ENCODE measurements around the gene ASCC3. TPM values are rescaled to one million over a fixed set of nuclear protein-coding genes. Genes with fewer than 3 reads are reported as not detected.

Gene ASCC3
- total RNA-seq, 4 donors from 2014 or later, result 18.1 to 26.3 (median 22.5) TPM

GRCh38 chr6:100469101-100469859 lies 411.8 kb downstream of the ASCC3 start:
- TF ChIP-seq, protein P1, sequence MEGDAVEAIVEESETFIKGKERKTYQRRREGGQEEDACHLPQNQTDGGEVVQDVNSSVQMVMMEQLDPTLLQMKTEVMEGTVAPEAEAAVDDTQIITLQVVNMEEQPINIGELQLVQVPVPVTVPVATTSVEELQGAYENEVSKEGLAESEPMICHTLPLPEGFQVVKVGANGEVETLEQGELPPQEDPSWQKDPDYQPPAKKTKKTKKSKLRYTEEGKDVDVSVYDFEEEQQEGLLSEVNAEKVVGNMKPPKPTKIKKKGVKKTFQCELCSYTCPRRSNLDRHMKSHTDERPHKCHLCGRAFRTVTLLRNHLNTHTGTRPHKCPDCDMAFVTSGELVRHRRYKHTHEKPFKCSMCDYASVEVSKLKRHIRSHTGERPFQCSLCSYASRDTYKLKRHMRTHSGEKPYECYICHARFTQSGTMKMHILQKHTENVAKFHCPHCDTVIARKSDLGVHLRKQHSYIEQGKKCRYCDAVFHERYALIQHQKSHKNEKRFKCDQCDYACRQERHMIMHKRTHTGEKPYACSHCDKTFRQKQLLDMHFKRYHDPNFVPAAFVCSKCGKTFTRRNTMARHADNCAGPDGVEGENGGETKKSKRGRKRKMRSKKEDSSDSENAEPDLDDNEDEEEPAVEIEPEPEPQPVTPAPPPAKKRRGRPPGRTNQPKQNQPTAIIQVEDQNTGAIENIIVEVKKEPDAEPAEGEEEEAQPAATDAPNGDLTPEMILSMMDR (IDR thresholded peaks at IDR 0.05; ENCODE audit: low read depth), result no peak

GRCh38 chr6:100468016-100468622 lies 413.0 kb downstream of the ASCC3 start:
- TF ChIP-seq, protein P1 (IDR thresholded peaks at IDR 0.05; ENCODE audit: low read depth), result no peak

DNA sequence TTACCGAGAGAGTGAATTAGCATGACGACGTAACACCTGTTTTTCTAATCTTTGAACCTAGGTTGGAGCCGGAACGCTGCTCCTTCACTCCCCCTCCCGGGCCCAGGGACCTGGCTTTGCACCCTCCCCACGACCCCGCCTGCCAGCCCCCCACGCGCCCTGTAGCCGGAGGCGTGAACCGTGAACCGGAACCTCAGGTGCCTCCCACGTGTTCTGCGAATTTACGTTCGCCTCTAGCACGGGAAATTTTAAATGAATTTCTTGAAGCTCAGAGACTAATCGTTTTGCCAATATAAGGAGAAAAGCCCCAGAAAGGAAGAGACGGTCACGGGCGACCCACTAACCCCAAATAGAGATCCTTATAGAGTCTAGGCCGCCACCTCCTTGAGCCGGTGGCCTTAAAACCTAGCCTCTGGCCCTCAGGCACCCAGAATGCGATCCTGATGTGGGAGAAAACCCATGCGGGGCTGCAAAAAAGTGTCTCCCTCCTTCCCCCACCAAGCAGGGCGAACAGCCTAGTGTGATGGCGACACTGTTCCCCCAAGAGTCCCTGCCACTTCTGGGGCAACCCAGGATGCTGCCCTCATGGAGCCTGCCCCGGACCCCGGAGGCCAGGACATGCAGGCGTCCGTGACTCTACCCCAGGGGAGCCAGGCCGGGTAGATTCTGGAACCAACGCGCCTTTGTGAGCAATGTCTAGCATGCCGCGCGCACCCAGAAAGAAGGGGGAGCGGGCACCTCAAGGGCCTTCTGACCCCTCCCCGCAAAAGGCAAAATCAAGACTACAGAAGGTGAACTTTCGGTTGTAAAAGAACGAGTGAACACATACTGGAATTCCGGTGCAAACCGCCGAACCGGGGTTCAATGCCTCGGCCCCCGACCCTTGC lies 413.8 kb downstream of the ASCC3 start:
- TF ChIP-seq, protein P1 (IDR thresholded peaks at IDR 0.05; ENCODE audit: low read depth), result no peak

DNA sequence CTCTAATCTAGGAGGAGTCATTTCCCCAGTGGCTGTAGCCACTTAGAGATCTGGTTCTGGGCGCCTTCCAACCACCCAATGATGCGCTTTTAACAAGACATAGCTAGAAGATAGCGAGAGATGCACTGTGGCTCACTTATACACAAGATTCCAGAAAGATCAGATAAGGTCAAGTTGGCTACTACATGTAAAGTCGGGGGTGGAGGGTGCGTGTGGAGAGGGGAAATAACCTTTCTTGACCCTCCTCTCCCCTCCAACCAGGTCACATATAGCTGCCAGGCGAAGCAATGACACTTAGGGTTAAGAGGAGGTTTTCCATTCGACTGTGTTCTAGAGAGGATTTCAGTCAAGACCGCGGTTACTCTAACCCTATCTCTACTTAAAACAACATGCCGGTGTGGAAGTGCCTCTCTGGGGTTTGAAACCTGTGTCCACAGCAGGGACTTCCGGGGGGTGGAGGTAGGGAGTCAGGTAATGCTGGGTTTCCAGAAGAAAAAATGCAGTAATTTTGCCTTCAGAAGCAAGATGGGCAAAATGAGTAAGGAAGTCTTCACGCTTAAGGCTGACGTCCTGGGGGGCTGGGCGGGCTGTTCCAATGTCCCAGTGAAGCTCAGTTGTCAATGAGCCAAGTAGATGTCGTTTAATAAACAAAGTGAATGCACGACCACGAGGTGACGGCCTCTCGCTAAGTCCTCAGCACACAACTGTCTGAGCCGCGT lies 414.6 kb downstream of the ASCC3 start:
- TF ChIP-seq, protein P1 (IDR thresholded peaks at IDR 0.05; ENCODE audit: low read depth), result no peak

DNA sequence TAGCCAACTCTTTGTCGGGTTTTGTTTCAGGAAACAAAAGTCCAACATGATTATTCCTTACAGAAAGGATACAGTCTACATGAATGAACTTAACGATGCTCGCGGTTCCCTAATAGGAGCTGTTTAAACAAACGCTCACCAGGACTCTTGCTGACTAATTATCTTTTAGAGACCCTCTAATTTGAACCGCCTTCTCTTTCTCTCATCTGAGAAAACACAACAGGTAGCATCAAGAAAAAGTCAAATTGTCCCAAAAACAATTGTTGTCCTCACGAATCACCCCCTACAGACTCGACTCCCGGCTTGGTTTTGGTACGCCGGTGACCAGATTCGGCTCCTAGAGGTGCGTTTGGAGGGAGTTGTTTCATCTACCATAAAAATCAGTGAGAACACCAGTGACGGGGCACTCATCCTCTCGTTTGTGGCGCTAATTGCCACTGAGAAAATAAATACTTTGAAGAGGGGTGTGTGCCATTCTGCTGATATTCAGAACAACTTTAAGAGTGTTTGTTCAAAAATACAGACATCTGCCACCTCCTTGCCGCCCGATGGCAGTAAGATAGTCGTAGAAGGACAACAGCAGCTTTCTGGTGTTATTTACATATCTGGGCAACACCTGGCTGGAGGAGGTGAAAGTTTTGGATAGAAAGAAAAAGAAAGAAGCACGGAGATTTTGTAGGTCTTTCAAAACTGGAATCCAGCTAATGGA lies 415.3 kb downstream of the ASCC3 start:
- TF ChIP-seq, protein P1 (IDR thresholded peaks at IDR 0.05; ENCODE audit: low read depth), result no peak

GRCh38 chr6:100464903-100465700 lies 416.0 kb downstream of the ASCC3 start, which contains the start of gene SIM1:
Gene SIM1, minus strand, starts transcription at chr6:100464921. Its CDS starts 1,453 bp downstream, at chr6:100463468.
- TF ChIP-seq, protein P1 (IDR thresholded peaks at IDR 0.05; ENCODE audit: low read depth), result no peak
